Transverse colon (tissue), 4 donors: Measurements from ENCODE around the gene FAM107A. TPM values are rescaled to one million over a fixed set of nuclear protein-coding genes. Genes with fewer than 3 reads are reported as not detected.

ENCODE experiments used
- DNase-seq: peaks from one replicate; pipeline ENCODE4 v3.0.0-alpha.2; 2019
- H3K27ac ChIP-seq, 4 donors: fragments of 200-600 bp; sonication (generic); 2 replicates each; pipeline ENCODE4 v1.5.1; 2016 to 2018; ENCODE audit warnings: inconsistent platforms in 4 of 4
- H3K27me3 ChIP-seq: fragments of 200-600 bp; sonication (generic); 2 replicates; pipeline ENCODE4 v1.5.1; 2017; ENCODE audit warnings: inconsistent platforms
- H3K36me3 ChIP-seq, 4 donors: fragments of 200-600 bp; sonication (generic); 2 replicates each; pipeline ENCODE4 v1.5.1; 2017 to 2019; ENCODE audit warnings: inconsistent platforms in 4 of 4
- H3K4me1 ChIP-seq, 4 donors: fragments of 200-600 bp; sonication (generic); 2 replicates each; pipeline ENCODE4 v1.5.1; 2017 to 2020; ENCODE audit warnings: inconsistent platforms in 4 of 4
- H3K4me3 ChIP-seq, 4 donors: fragments of 200-600 bp; sonication (generic); 1 replicate in 1 of 4; 2 replicates in 3 of 4; pipeline versions ENCODE4 v1.5.1 to v1.6.1; 2017 to 2019; ENCODE audit warnings: inconsistent platforms in 4 of 4
- H3K9me3 ChIP-seq, 2 donors: fragments of 200-600 bp; sonication (generic); 2 replicates each; pipeline ENCODE4 v1.5.1; 2017 to 2019; ENCODE audit warnings: inconsistent platforms in 2 of 2
- EP300 ChIP-seq: sonication (generic); formaldehyde crosslinking; IDR thresholded peaks from one replicate; pipeline ENCODE4 v1.6.1; 2017; ENCODE audit warnings: antibody characterized with exemption, low read depth
- POLR2A ChIP-seq: fragments of 450-650 bp; IDR thresholded peaks from one replicate; pipeline ENCODE4 v1.6.1; 2016; ENCODE audit warnings: antibody characterized with exemption, mild to moderate bottlenecking, moderate library complexity
- POLR2AphosphoS5 ChIP-seq, 3 donors: sonication (generic); formaldehyde crosslinking; IDR thresholded peaks; one replicate each; pipeline ENCODE4 v1.6.1; 2016; ENCODE audit warnings: antibody characterized with exemption in 3 of 3
- WGBS, 2 donors: methylation state at CpG; one replicate each; pipeline ENCODE4 v1.1.5; 2018; ENCODE audit warnings: low coverage in 1 of 2; 5-methylcytosine and 5-hydroxymethylcytosine counted together
- in situ Hi-C, 4 donors: fragments of 200-750 bp; cut with MboI; loops; one replicate each; pipeline versions ENCODE4 v1.15.0 to v1.15.1; 2017; ENCODE audit warnings: low sequenced_read_pairs in 3 of 4, low pct_ligation_motif_present in 1 of 4, low pct_unique_long_range_greater_than_20kb in 1 of 4
- intact Hi-C: fragments of 100-400 bp; cut with DNase I; formaldehyde crosslinking; loops from one replicate; pipeline ENCODE4 v1.15.1; 2023; ENCODE audit warnings: low total_unique reads
- total RNA-seq, 4 donors: library from RNA; depleted of rRNA; stranded (reverse); fragments of >200 nt; gene quantifications; one replicate each; pipeline ENCODE4 v1.1.0, GENCODE V29; 2016
- TF ChIP-seq, protein P1 (sequence below), 5 experiments: fragments of 200-600 bp in 3 of 5; fragments of 450-650 bp in 2 of 5; sonication (generic) in 3 of 5; IDR thresholded peaks; 1 replicate in 2 of 5; 2 replicates in 3 of 5; pipeline ENCODE4 v1.5.1; 2016 to 2017; ENCODE audit warnings: antibody characterized with exemption in 5 of 5, inconsistent platforms in 3 of 5, mild to moderate bottlenecking in 2 of 5, moderate library complexity in 1 of 5

Gene FAM107A
- total RNA-seq, 4 donors from 2014 or later, result 14.1 to 21.9 (median 16.0) TPM

DNA sequence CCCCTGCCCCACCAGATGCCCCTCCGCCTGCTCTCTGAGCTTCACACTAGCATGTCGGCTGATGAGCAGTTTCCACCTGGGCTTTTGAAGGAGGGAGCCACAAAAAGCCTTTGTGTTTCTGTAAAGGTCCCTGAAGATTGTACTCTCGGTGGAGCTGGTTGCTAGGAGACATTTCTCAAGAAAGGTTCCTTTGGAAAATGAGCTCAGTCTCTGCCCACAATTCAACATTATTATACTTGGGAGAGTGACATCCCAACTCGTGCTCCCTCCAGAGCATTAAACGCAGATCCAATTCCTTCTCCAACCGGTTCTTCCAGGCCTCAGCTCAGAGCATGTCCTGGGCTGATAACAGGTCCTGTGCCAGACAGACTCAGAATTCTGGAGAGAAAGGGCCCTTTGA, 26.8 kb upstream of the FAM107A start:
- no peaks in the 10 kb centered on the region for H3K9me3 ChIP-seq
- in situ Hi-C loops (no loop called here), intact Hi-C loops (no loop called here)
- H3K27me3 ChIP-seq, result peaks cover 3% of the 10 kb centered on the region
- 81% methylated on average over 6 of the region's 6 CpGs; no CpG with 5 or more reads in 1 of the 2 donors for WGBS, 2 donors
- H3K27ac ChIP-seq, result no peak overlapping the region
- H3K4me1 ChIP-seq, result no peaks in the 10 kb centered on the region
- H3K36me3 ChIP-seq, result no peaks in the 10 kb centered on the region
- no peak for DNase-seq
- no peak overlapping the region for H3K4me3 ChIP-seq
- TF ChIP-seq POLR2A, result no peak
- TF ChIP-seq, protein P1, sequence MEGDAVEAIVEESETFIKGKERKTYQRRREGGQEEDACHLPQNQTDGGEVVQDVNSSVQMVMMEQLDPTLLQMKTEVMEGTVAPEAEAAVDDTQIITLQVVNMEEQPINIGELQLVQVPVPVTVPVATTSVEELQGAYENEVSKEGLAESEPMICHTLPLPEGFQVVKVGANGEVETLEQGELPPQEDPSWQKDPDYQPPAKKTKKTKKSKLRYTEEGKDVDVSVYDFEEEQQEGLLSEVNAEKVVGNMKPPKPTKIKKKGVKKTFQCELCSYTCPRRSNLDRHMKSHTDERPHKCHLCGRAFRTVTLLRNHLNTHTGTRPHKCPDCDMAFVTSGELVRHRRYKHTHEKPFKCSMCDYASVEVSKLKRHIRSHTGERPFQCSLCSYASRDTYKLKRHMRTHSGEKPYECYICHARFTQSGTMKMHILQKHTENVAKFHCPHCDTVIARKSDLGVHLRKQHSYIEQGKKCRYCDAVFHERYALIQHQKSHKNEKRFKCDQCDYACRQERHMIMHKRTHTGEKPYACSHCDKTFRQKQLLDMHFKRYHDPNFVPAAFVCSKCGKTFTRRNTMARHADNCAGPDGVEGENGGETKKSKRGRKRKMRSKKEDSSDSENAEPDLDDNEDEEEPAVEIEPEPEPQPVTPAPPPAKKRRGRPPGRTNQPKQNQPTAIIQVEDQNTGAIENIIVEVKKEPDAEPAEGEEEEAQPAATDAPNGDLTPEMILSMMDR (IDR thresholded peaks at IDR 0.05), result no peak
- TF ChIP-seq POLR2AphosphoS5 (IDR thresholded peaks at IDR 0.05), result no peak
- no peak for TF ChIP-seq EP300

DNA sequence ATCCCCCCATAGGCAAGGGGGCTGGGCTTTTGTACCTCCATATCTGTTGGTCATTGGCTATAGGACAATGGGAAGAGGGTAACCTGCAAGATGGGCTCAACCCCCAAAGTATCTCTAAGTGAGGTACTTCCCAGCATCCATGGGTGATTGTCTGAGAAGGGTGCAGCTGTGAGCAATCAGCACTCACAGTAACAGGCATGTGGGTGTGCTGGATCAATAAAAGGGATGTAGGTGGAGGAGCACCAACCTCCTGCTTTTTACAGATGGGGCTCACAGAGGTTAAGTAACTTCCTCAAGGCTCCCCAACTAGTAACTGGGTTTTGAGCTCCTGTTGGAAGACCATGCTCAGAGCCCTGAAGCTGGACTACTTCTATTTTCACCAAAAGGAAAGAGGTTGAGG, 26.4 kb upstream of the FAM107A start:
- TF ChIP-seq, protein P1 (IDR thresholded peaks at IDR 0.05), result no peak
- TF ChIP-seq POLR2AphosphoS5 (IDR thresholded peaks at IDR 0.05) (no peak), POLR2A (no peak), EP300 (no peak)
- H3K36me3 ChIP-seq, result no peaks in the 10 kb centered on the region
- H3K9me3 ChIP-seq, result no peaks in the 10 kb centered on the region
- no peak overlapping the region for H3K4me3 ChIP-seq
- intact Hi-C loops, result no loop called here
- in situ Hi-C loops, result no loop called here
- no peak for DNase-seq
- H3K4me1 ChIP-seq, result no peaks in the 10 kb centered on the region
- no peak overlapping the region for H3K27ac ChIP-seq
- peaks cover 3% of the 10 kb centered on the region for H3K27me3 ChIP-seq

DNA sequence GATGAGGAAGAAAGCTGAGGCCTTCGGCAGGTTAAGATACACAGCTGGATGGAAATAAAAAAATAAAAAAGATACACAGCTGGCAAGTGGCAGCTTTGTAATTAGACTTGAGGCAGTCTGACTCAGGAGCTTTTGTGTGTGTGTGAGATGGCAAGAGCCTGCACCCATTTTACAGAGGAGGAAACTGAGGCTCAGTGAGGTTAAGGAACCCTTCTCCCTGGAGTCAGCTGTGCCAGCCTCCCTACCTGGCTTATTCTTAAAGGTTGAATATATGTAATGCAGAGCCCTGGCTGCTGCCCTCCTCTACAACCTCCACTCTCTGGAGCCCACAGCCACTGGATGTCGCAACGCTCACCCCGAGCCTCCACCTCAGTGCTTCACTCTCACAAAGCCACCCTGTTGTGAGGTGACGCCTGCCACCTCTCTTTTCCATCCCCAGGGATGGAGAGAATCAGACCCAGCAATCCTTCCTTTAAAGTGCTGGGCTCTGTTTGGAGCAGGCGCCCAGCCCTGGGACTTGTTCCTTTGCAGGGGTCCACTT, 20.6 kb upstream of the FAM107A start:
- H3K4me3 ChIP-seq, result no peak overlapping the region
- no peaks in the 10 kb centered on the region for H3K4me1 ChIP-seq
- TF ChIP-seq, protein P1 (IDR thresholded peaks at IDR 0.05), result no peak
- no peak for TF ChIP-seq POLR2AphosphoS5 (IDR thresholded peaks at IDR 0.05)
- no peak for TF ChIP-seq POLR2A
- no peak for TF ChIP-seq EP300
- WGBS, 2 donors, result 61 to 82% methylated on average over 2 to 6 of the region's 6 CpGs
- H3K27ac ChIP-seq, result no peak overlapping the region
- DNase-seq, result no peak
- H3K9me3 ChIP-seq, result no peaks in the 10 kb centered on the region
- H3K27me3 ChIP-seq, result peaks cover 3% of the 10 kb centered on the region
- intact Hi-C loops (no loop called here), in situ Hi-C loops (no loop called here)
- no peaks in the 10 kb centered on the region for H3K36me3 ChIP-seq

DNA sequence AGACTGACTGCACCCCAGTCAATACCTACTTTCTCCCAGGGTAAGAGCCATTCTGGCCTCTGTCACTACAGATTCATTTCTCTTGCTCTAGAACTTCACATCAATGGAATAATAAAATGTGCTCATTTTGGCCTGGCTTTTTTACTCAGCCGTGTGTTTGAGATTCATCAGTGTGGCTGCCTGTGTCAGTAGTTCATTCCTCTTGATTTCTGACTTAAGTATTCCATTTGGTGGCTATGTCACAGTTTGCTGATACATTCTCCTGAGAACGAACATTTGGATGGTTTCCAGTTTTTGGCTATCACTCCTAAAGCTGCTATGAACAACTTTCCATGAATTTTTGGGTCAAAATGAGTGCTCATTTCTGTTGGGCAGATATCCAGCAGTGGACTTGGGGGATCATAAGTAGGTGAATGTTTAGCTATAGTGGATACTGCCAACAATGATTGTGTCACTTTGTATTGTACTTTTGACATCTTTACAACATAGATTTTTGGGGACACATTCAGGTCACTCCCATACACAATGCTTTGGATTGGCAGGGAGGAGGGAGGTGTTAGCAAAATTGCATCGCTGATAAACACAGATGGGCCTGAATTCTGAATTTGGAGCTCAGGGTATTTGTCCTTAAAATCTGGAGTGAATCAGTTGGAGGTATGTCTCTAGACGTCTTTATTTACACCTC, 19.8 kb upstream of the FAM107A start:
- intact Hi-C loops, result no loop called here
- no peak for DNase-seq
- H3K27ac ChIP-seq, result no peak overlapping the region
- no peaks in the 10 kb centered on the region for H3K9me3 ChIP-seq
- TF ChIP-seq, protein P1 (IDR thresholded peaks at IDR 0.05), result no peak
- TF ChIP-seq POLR2AphosphoS5 (IDR thresholded peaks at IDR 0.05), result no peak
- no peak for TF ChIP-seq EP300
- no peak for TF ChIP-seq POLR2A
- in situ Hi-C loops, result no loop called here
- H3K36me3 ChIP-seq, result no peaks in the 10 kb centered on the region
- H3K4me3 ChIP-seq, result no peak overlapping the region
- no peaks in the 10 kb centered on the region for H3K4me1 ChIP-seq
- 52 to 65% methylated on average over 4 of the region's 4 CpGs for WGBS, 2 donors
- H3K27me3 ChIP-seq, result peaks cover under 1% of the 10 kb centered on the region
